K562 (cell line): ENCODE results near the gene IFI30. TPM values are rescaled to one million over a fixed set of nuclear protein-coding genes. Genes with fewer than 3 reads are reported as not detected.

Experiments used
- CREM ChIP-seq: IDR thresholded peaks from 2 replicates; pipeline ENCODE4 v1.6.1; 2014; ENCODE audit warnings: antibody characterized with exemption, low read depth
- DACH1 ChIP-seq: fragments of 450-650 bp; IDR thresholded peaks from 2 replicates; pipeline ENCODE4 v1.6.1; 2018; ENCODE audit not compliant: partially characterized antibody
- EHMT2 ChIP-seq: fragments of 450-650 bp; IDR thresholded peaks from 2 replicates; pipeline ENCODE4 v1.6.1; 2018; ENCODE audit warnings: antibody characterized with exemption
- FOXJ2 ChIP-seq: fragments of 200-800 bp; sonication (Bioruptor generic); IDR thresholded peaks from 2 replicates; pipeline ENCODE4 v1.6.1; 2016; ENCODE audit warnings: missing genetic modification characterization, missing compliant biosample characterization
- KLF6 ChIP-seq: fragments of 250-450 bp; sonication (Bioruptor Pico); IDR thresholded peaks from 2 replicates; pipeline ENCODE4 v1.4.0; 2020; ENCODE audit warnings: mild to moderate bottlenecking, moderate library complexity, borderline replicate concordance
- MTA1 ChIP-seq: fragments of 450-650 bp; IDR thresholded peaks from 2 replicates; pipeline ENCODE4 v1.6.1; 2017; ENCODE audit warnings: borderline replicate concordance
- NFATC3 ChIP-seq: fragments of 450-650 bp; IDR thresholded peaks from 2 replicates; pipeline ENCODE4 v1.6.1; 2017; ENCODE audit warnings: mild to moderate bottlenecking
- PHF20 ChIP-seq: fragments of 450-650 bp; IDR thresholded peaks from 2 replicates; pipeline ENCODE4 v1.6.1; 2018; ENCODE audit not compliant: partially characterized antibody
- RFX5 ChIP-seq: IDR thresholded peaks from 2 replicates; pipeline ENCODE4 v1.6.1; 2011; ENCODE audit warnings: low read depth, mild to moderate bottlenecking, improper control_type of control experiment, low read length
- RHOXF2B ChIP-seq: fragments of 250-450 bp; sonication (Bioruptor Pico); conservative IDR thresholded peaks from 2 replicates; pipeline ENCODE4 v1.5.1; 2021
- RUNX1 ChIP-seq: sonication (generic); IDR thresholded peaks from 2 replicates; pipeline ENCODE4 v1.6.1; 2016; ENCODE audit warnings: antibody characterized with exemption, low read depth
- SUPT5H ChIP-seq: fragments of 450-650 bp; IDR thresholded peaks from 2 replicates; pipeline ENCODE4 v1.6.1; 2016
- XRCC5 ChIP-seq: fragments of 200-400 bp; formaldehyde crosslinking; IDR thresholded peaks from 2 replicates; pipeline ENCODE4 v1.6.1; 2017; ENCODE audit warnings: low read depth, mild to moderate bottlenecking, low read length
- ZNF23 ChIP-seq: fragments of 250-450 bp; sonication (Bioruptor Pico); IDR thresholded peaks from 2 replicates; pipeline ENCODE4 v1.4.0; 2020; ENCODE audit warnings: mild to moderate bottlenecking
- polyA plus RNA-seq, 8 experiments: library from polyadenylated mRNA; depleted of rRNA in 4 of 8; stranded (reverse) in 5 of 8; unstranded in 3 of 8; fragments of >200 nt; fragmentation: Nextera tagmentation in 2 of 8; fragmentation: Illumina TruSeq in 1 of 8; extraction: Ambion mirVana in 2 of 8; extraction: Trizol in 1 of 8; gene quantifications; 2 replicates each; pipeline versions ENCODE4 v1.2.1 to v1.2.3, GENCODE V29; 2011 to 2014; ENCODE audit warnings: inconsistent platforms in 1 of 8, missing spikeins in 1 of 8
- total RNA-seq, 7 experiments: library from RNA; depleted of rRNA in 6 of 7; stranded (reverse); fragments of >200 nt in 6 of 7; fragmentation: Illumina TruSeq in 2 of 7; extraction: Trizol in 2 of 7; gene quantifications; 2 replicates each; pipeline versions ENCODE4 v1.2.1 to v1.2.3, GENCODE V29; 2011 to 2021; ENCODE audit warnings: low replicate concordance in 1 of 7
- TF ChIP-seq, protein P1 (sequence below), 2 experiments: IDR thresholded peaks; 2 replicates each; pipeline ENCODE4 v1.6.1; 2011; ENCODE audit warnings: borderline replicate concordance in 1 of 2, control low read depth in 1 of 2, low read depth in 1 of 2, low read length in 1 of 2, mild to moderate bottlenecking in 1 of 2, mixed read lengths in 1 of 2, moderate library complexity in 1 of 2; ENCODE audit not compliant: insufficient read depth in 1 of 2, insufficient read length in 1 of 2, poor library complexity in 1 of 2, severe bottlenecking in 1 of 2; ENCODE audit errors: extremely low read depth in 1 of 2
- TF ChIP-seq, protein P2 (sequence below), 3 experiments: fragments of 200-800 bp in 1 of 3; sonication (Bioruptor generic) in 1 of 3; sonication (generic) in 1 of 3; formaldehyde crosslinking in 1 of 3; IDR thresholded peaks; 2 replicates each; pipeline versions ENCODE4 v1.6.1 to v1.8.0; 2016 to 2022; ENCODE audit warnings: mild to moderate bottlenecking in 2 of 3, missing compliant biosample characterization in 2 of 3, missing genetic modification characterization in 2 of 3, missing genetic modification reagents in 1 of 3
- TF ChIP-seq, protein P3 (sequence below): sonication (generic); formaldehyde crosslinking; IDR thresholded peaks from 2 replicates; pipeline ENCODE4 v1.8.0; 2022; ENCODE audit warnings: mild to moderate bottlenecking, missing genetic modification reagents, borderline replicate concordance
- TF ChIP-seq, protein P4 (sequence below), 2 experiments: IDR thresholded peaks; 2 replicates each; pipeline ENCODE4 v1.6.1; 2012; ENCODE audit warnings: improper control_type of control experiment in 2 of 2, low read depth in 2 of 2, low read length in 2 of 2, borderline replicate concordance in 1 of 2
- TF ChIP-seq, protein P5 (sequence below): fragments of 250-450 bp; sonication (Bioruptor Pico); IDR thresholded peaks from 2 replicates; pipeline ENCODE4 v1.4.0; 2020

The IFI30 gene
- total and polyA plus RNA-seq, 9 of the 15 experiments (the other 6 are each of a cell fraction or from before 2014, with no cell fraction given) = 63.7 to 430 (median 109) TPM

DNA sequence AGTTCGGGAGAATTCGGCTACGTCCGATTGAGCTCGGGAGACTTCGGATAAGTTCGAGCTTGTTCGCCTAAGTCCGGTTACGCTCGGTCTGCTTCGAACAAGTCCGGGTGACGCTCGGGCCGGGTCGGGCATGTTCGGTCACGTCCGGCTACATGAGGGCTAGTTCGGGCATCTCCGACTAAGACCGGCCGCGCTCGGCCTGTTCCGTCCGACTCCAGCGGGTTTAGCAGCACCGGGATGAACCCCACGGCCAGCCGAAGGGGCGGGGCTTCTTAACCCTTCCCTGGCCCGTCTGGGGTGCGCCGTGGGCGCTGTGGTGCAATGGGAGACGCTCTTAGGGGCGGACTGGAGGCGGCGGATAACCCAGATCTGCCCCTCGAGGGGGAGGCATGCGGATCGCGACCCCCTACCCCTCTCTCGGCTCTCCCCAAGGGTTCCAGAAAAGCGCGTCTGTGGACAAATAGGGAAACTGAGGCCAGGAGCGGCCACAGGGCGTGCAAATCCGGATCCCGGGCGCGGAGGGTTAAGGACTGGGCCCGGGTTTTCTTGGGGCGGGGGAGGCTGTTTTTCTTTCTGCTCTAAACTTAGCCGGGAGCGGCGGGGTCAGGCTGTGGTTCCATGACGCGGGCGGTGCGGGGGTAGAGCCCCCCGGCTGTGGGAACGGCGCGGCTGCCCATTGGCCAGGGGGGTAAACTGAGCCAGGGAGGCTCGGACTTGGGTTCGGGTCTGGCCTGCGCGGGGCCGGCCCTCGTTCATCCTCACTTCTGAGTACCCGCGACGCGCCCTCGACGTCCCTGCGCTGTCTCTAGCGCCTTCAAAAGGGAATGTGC, 51.1 kb downstream of the IFI30 start (continued):
- TF ChIP-seq, protein P1, sequence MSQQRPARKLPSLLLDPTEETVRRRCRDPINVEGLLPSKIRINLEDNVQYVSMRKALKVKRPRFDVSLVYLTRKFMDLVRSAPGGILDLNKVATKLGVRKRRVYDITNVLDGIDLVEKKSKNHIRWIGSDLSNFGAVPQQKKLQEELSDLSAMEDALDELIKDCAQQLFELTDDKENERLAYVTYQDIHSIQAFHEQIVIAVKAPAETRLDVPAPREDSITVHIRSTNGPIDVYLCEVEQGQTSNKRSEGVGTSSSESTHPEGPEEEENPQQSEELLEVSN (IDR thresholded peaks at IDR 0.05; ENCODE audit: borderline replicate concordance in 1 of 2, extremely low read depth in 1 of 2, insufficient read depth in 1 of 2, insufficient read length in 1 of 2, low read depth in 1 of 2, low read length in 1 of 2, poor library complexity in 1 of 2, severe bottlenecking in 1 of 2) = peak in 1 of 2 experiments; percentile 45
- TF ChIP-seq XRCC5 (peak; percentile 30; the same call in 1 of the 2 replicates), RUNX1 (no peak), NFATC3 (no peak), ZNF23 (CRISPR knock-in tag) (no peak), EHMT2 (no peak), SUPT5H (no peak), CREM (peak; percentile 65; the same call in 1 of the 2 replicates), RFX5 (no peak), KLF6 (CRISPR knock-in tag) (no peak), DACH1 (no peak), FOXJ2 (tag) (no peak), PHF20 (peak; percentile 27), RHOXF2B (CRISPR knock-in tag) (no peak), MTA1 (peak; percentile 46; the same call in 1 of the 2 replicates)
- TF ChIP-seq, protein P2, sequence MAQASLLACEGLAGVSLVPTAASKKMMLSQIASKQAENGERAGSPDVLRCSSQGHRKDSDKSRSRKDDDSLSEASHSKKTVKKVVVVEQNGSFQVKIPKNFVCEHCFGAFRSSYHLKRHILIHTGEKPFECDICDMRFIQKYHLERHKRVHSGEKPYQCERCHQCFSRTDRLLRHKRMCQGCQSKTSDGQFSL (CRISPR knock-in tag; IDR thresholded peaks at IDR 0.05) = no peak
- TF ChIP-seq, protein P2 (tag; IDR thresholded peaks at IDR 0.05) = no peak
- TF ChIP-seq, protein P3, sequence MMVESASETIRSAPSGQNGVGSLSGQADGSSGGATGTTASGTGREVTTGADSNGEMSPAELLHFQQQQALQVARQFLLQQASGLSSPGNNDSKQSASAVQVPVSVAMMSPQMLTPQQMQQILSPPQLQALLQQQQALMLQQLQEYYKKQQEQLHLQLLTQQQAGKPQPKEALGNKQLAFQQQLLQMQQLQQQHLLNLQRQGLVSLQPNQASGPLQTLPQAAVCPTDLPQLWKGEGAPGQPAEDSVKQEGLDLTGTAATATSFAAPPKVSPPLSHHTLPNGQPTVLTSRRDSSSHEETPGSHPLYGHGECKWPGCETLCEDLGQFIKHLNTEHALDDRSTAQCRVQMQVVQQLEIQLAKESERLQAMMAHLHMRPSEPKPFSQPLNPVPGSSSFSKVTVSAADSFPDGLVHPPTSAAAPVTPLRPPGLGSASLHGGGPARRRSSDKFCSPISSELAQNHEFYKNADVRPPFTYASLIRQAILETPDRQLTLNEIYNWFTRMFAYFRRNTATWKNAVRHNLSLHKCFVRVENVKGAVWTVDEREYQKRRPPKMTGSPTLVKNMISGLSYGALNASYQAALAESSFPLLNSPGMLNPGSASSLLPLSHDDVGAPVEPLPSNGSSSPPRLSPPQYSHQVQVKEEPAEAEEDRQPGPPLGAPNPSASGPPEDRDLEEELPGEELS (CRISPR knock-in tag) = peak; percentile 66; the same call in 1 of the 2 replicates
- TF ChIP-seq, protein P4, sequence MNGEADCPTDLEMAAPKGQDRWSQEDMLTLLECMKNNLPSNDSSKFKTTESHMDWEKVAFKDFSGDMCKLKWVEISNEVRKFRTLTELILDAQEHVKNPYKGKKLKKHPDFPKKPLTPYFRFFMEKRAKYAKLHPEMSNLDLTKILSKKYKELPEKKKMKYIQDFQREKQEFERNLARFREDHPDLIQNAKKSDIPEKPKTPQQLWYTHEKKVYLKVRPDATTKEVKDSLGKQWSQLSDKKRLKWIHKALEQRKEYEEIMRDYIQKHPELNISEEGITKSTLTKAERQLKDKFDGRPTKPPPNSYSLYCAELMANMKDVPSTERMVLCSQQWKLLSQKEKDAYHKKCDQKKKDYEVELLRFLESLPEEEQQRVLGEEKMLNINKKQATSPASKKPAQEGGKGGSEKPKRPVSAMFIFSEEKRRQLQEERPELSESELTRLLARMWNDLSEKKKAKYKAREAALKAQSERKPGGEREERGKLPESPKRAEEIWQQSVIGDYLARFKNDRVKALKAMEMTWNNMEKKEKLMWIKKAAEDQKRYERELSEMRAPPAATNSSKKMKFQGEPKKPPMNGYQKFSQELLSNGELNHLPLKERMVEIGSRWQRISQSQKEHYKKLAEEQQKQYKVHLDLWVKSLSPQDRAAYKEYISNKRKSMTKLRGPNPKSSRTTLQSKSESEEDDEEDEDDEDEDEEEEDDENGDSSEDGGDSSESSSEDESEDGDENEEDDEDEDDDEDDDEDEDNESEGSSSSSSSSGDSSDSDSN (IDR thresholded peaks at IDR 0.05; ENCODE audit: borderline replicate concordance in 1 of 2, low read depth in 2 of 2, low read length in 2 of 2) = no peak
- TF ChIP-seq, protein P5, sequence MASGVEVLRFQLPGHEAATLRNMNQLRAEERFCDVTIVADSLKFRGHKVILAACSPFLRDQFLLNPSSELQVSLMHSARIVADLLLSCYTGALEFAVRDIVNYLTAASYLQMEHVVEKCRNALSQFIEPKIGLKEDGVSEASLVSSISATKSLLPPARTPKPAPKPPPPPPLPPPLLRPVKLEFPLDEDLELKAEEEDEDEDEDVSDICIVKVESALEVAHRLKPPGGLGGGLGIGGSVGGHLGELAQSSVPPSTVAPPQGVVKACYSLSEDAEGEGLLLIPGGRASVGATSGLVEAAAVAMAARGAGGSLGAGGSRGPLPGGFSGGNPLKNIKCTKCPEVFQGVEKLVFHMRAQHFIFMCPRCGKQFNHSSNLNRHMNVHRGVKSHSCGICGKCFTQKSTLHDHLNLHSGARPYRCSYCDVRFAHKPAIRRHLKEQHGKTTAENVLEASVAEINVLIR (CRISPR knock-in tag) = no peak
